Type B pancreatic cell (in vitro differentiated cells): Measurements from ENCODE around the gene LIPI. TPM values are rescaled to one million over a fixed set of nuclear protein-coding genes. Genes with fewer than 3 reads are reported as not detected.

ENCODE experiments used
- DNase-seq: peaks from one replicate; pipeline ENCODE4 v3.0.0; 2021; ENCODE audit warnings: mixed read lengths; ENCODE audit not compliant: unreplicated experiment; ENCODE audit errors: extremely low spot score
- H3K27ac Mint-ChIP-seq: 2 replicates; pipeline ENCODE4 v1.8.0; 2021; ENCODE audit warnings: mild to moderate bottlenecking, mixed read lengths
- H3K27me3 Mint-ChIP-seq: 2 replicates; pipeline ENCODE4 v1.8.0; 2021; ENCODE audit warnings: mixed read lengths
- H3K36me3 Mint-ChIP-seq: 2 replicates; pipeline ENCODE4 v1.8.0; 2021; ENCODE audit warnings: mixed read lengths
- H3K4me1 Mint-ChIP-seq: one replicate; pipeline ENCODE4 v1.8.0; 2021; ENCODE audit warnings: mixed read lengths; ENCODE audit not compliant: unreplicated experiment
- H3K4me3 Mint-ChIP-seq: 2 replicates; pipeline ENCODE4 v1.8.0; 2021; ENCODE audit warnings: mild to moderate bottlenecking, mixed read lengths
- H3K9me3 Mint-ChIP-seq: 2 replicates; pipeline ENCODE4 v1.8.0; 2021; ENCODE audit warnings: mixed read lengths
- total RNA-seq: library from RNA; stranded (reverse); gene quantifications from 2 replicates; pipeline ENCODE4 v1.2.1, GENCODE V29; 2021; ENCODE audit warnings: low replicate concordance
- TF ChIP-seq, protein P1 (sequence below): fragments of 200-600 bp; sonication (generic); conservative IDR thresholded peaks from 2 replicates; pipeline ENCODE4 v1.5.0; 2021; ENCODE audit warnings: antibody characterized with exemption, mild to moderate bottlenecking

LIPI gene
- total RNA-seq, 1 donor from 2014 or later = not detected

DNA sequence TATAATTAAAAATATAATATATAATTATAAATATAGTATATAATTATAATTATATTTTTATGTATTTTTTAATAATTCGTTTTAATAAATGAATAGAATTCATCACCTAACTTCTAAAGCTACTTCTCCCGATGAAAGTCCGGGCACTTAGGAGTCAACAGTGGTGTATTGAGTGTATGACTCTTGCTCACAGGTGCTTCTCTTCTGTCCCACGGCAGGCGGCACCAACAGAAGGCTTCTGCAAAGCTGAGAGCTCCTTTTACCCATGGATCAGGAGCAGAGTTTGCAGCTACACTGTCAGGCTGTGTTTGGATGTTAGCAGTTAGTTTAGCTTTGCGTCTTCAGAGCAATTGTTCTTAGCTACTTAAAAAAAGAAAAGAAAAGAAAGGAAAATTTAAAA is 122.4 kb downstream of the LIPI start:
- Mint-ChIP-seq H3K27ac (no peak overlapping the region), H3K27me3 (no peaks in the 10 kb centered on the region), H3K9me3 (no peaks in the 10 kb centered on the region), H3K36me3 (no peaks in the 10 kb centered on the region), H3K4me1 (no peaks in the 10 kb centered on the region), H3K4me3 (no peak overlapping the region)
- TF ChIP-seq, protein P1, sequence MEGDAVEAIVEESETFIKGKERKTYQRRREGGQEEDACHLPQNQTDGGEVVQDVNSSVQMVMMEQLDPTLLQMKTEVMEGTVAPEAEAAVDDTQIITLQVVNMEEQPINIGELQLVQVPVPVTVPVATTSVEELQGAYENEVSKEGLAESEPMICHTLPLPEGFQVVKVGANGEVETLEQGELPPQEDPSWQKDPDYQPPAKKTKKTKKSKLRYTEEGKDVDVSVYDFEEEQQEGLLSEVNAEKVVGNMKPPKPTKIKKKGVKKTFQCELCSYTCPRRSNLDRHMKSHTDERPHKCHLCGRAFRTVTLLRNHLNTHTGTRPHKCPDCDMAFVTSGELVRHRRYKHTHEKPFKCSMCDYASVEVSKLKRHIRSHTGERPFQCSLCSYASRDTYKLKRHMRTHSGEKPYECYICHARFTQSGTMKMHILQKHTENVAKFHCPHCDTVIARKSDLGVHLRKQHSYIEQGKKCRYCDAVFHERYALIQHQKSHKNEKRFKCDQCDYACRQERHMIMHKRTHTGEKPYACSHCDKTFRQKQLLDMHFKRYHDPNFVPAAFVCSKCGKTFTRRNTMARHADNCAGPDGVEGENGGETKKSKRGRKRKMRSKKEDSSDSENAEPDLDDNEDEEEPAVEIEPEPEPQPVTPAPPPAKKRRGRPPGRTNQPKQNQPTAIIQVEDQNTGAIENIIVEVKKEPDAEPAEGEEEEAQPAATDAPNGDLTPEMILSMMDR = no peak
- no peak for DNase-seq

DNA sequence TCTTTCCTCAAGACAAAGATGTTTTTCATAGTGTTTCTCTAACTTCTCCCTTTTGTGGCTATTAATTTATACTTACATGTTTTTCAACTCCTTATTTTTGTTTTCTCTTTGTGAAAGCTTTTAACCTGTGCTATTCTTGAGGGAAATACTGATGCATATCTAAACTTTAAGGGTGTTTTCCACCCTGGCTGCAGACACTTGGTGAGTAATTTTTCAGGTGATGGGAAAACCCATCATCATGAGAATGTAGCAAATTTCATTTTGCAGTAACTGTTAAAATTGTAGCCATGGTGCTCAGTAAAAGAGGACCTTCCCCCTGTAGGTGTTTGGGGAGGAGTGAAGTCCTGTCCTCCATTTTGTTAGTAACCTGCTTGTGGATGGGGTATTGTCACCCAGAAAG is 124.2 kb downstream of the LIPI start:
- Mint-ChIP-seq H3K27ac (no peak overlapping the region), H3K4me1 (no peaks in the 10 kb centered on the region), H3K9me3 (no peaks in the 10 kb centered on the region), H3K27me3 (no peaks in the 10 kb centered on the region), H3K4me3 (no peak overlapping the region), H3K36me3 (no peaks in the 10 kb centered on the region)
- TF ChIP-seq, protein P1 = no peak
- no peak for DNase-seq

DNA sequence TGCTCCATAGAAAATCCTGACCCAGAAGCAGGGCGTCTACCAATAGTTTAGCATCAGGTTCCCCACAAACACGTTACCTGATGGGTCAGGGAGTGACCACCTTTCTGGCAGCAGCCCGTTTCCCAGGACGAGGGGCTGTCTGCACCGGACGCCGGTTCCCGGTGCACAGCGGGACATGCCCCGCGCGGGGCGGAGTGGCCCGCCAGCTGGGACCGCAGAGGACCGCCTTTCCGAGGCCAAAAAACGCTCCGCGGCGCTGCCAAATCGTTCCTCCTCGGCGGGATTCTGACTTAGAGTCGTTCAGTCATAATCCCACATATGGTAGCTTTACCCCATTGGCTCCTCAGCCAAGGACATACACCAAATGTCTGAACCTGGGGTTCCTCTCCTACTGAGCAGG is 126.1 kb downstream of the LIPI start:
- no peak for DNase-seq
- TF ChIP-seq, protein P1 = no peak
- H3K27me3 Mint-ChIP-seq = no peaks in the 10 kb centered on the region
- peaks cover 3% of the 10 kb centered on the region for H3K36me3 Mint-ChIP-seq
- no peaks in the 10 kb centered on the region for H3K9me3 Mint-ChIP-seq
- H3K4me1 Mint-ChIP-seq = no peaks in the 10 kb centered on the region
- no peak overlapping the region for H3K4me3 Mint-ChIP-seq
- no peak overlapping the region for H3K27ac Mint-ChIP-seq

DNA sequence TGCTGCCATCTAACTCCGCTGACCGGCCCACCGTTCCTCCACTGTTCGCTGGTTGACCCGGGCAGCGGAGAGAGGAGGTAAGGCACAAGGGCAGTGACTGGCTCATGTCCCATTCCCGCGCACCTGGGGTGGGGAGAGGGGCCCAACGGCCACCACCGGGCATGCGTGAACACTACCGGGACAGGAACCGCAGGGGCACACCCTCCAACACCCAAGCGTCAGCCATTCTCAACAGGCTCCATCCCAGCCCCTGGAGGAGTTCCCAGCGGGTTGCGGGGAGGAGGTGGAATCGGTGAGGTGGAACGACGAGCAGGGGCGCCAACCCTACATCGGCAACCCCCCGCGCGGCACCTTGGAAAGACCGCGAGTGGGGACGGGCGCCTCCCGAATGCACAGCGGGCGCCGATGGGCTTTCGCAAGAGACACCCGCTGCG is 126.7 kb downstream of the LIPI start:
- peaks cover 3% of the 10 kb centered on the region for H3K36me3 Mint-ChIP-seq
- H3K27me3 Mint-ChIP-seq = no peaks in the 10 kb centered on the region
- DNase-seq = no peak
- no peaks in the 10 kb centered on the region for H3K9me3 Mint-ChIP-seq
- H3K4me3 Mint-ChIP-seq = no peak overlapping the region
- H3K27ac Mint-ChIP-seq = no peak overlapping the region
- H3K4me1 Mint-ChIP-seq = no peaks in the 10 kb centered on the region
- TF ChIP-seq, protein P1 = no peak

DNA sequence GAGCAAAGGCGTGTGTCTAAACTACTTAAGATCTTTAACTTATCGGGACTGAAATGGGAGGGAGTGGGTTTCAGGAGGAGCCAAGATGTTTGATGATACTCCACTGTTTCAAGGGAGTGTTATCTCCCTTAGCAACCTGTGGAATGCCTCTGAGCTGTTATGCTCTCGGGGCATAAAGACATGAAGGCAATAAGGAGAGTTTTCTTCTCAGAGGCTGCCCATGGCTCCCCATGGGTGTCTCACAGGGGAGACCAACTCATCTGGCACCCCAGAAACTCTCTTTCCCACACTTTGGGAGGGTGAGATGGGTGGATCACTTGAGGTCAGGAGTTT is 130.0 kb downstream of the LIPI start:
- H3K27ac Mint-ChIP-seq = no peak overlapping the region
- H3K4me3 Mint-ChIP-seq = peak overlapping the region; percentile 13
- H3K27me3 Mint-ChIP-seq = no peaks in the 10 kb centered on the region
- H3K4me1 Mint-ChIP-seq = no peaks in the 10 kb centered on the region
- TF ChIP-seq, protein P1 = no peak
- DNase-seq = no peak
- H3K9me3 Mint-ChIP-seq = peaks cover 5% of the 10 kb centered on the region
- peaks cover 3% of the 10 kb centered on the region for H3K36me3 Mint-ChIP-seq
